K562 (cell line): ENCODE data around the gene SPATA12.

ENCODE experiments used
- CBX3 ChIP-seq, 2 experiments: IDR thresholded peaks; 1 replicate in 1 of 2; 2 replicates in 1 of 2; pipeline ENCODE4 v1.6.1; 2012; ENCODE audit warnings: inconsistent platforms in 2 of 2, low read length in 2 of 2, borderline replicate concordance in 1 of 2, control low read depth in 1 of 2
- EZH2 ChIP-seq: IDR thresholded peaks from 2 replicates; pipeline ENCODE4 v1.6.1; 2012; ENCODE audit warnings: low read depth, mild to moderate bottlenecking, inconsistent platforms, low read length, borderline replicate concordance
- MAFK ChIP-seq: IDR thresholded peaks from 2 replicates; pipeline ENCODE4 v1.6.1; 2011; ENCODE audit warnings: low read length, improper control_type of control experiment
- MAZ ChIP-seq, 2 experiments: fragments of 450-650 bp in 1 of 2; sonication (generic) in 1 of 2; formaldehyde crosslinking; IDR thresholded peaks in 1 of 2; conservative IDR thresholded peaks in 1 of 2; 2 replicates each; pipeline versions ENCODE4 v1.4.0 to v1.5.0; 2020; ENCODE audit warnings: mild to moderate bottlenecking in 1 of 2, missing genetic modification reagents in 1 of 2
- NBN ChIP-seq: fragments of 450-650 bp; IDR thresholded peaks from 2 replicates; pipeline ENCODE4 v1.6.1; 2016; ENCODE audit warnings: low read depth, mild to moderate bottlenecking
- POLR2A ChIP-seq: fragments of 450-650 bp; conservative IDR thresholded peaks from 2 replicates; pipeline ENCODE4 v1.6.1; 2016
- SRSF3 ChIP-seq: fragments of 200-400 bp; formaldehyde crosslinking; IDR thresholded peaks from 2 replicates; pipeline ENCODE4 v1.6.1; 2016; ENCODE audit warnings: mild to moderate bottlenecking, low read length, moderate library complexity; ENCODE audit not compliant: insufficient read depth
- TF ChIP-seq, protein P1 (sequence below): fragments of 450-650 bp; IDR thresholded peaks from 2 replicates; pipeline ENCODE4 v1.6.1; 2017; ENCODE audit warnings: antibody characterized with exemption, mild to moderate bottlenecking
- TF ChIP-seq, protein P2 (sequence below), 3 experiments: IDR thresholded peaks in 2 of 3; conservative IDR thresholded peaks in 1 of 3; 2 replicates each; pipeline ENCODE4 v1.5.1; 2011 to 2012; ENCODE audit warnings: low read length in 3 of 3, mild to moderate bottlenecking in 3 of 3, control low read depth in 2 of 3, improper control_type of control experiment in 1 of 3, inconsistent platforms in 1 of 3, low read depth in 1 of 3, mixed read lengths in 1 of 3, moderate library complexity in 1 of 3; ENCODE audit not compliant: insufficient read depth in 2 of 3
- TF ChIP-seq, protein P3 (sequence below): sonication (generic); formaldehyde crosslinking; IDR thresholded peaks from 2 replicates; pipeline ENCODE4 v1.8.0; 2022; ENCODE audit warnings: missing genetic modification reagents, mild to moderate bottlenecking, moderate library complexity, borderline replicate concordance
- TF ChIP-seq, protein P4 (sequence below), 2 experiments: fragments of 450-650 bp; IDR thresholded peaks; 2 replicates each; pipeline ENCODE4 v1.6.1; 2016; ENCODE audit warnings: mild to moderate bottlenecking in 2 of 2, borderline replicate concordance in 1 of 2, low read depth in 1 of 2, moderate library complexity in 1 of 2

DNA sequence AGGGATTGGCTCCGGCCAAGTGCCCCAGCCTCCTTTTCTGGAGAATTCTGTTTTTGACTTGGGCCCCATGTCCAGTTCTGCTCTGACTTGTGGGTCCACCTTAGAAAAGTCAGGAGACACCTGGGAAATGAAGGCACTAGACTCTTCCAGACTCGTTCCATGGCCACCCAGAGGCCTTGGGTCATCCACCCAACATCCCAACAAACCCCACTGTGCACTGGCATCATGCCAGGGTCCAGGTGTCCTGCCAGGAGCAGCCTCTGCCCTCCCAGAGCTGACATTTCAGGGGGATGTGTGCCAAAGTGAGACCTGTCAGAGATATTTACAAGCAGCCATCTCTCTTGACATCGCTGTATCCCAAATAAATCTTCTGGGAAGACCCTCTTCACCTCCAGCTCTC lies 13.2 kb downstream of the SPATA12 start:
- TF ChIP-seq, protein P1, sequence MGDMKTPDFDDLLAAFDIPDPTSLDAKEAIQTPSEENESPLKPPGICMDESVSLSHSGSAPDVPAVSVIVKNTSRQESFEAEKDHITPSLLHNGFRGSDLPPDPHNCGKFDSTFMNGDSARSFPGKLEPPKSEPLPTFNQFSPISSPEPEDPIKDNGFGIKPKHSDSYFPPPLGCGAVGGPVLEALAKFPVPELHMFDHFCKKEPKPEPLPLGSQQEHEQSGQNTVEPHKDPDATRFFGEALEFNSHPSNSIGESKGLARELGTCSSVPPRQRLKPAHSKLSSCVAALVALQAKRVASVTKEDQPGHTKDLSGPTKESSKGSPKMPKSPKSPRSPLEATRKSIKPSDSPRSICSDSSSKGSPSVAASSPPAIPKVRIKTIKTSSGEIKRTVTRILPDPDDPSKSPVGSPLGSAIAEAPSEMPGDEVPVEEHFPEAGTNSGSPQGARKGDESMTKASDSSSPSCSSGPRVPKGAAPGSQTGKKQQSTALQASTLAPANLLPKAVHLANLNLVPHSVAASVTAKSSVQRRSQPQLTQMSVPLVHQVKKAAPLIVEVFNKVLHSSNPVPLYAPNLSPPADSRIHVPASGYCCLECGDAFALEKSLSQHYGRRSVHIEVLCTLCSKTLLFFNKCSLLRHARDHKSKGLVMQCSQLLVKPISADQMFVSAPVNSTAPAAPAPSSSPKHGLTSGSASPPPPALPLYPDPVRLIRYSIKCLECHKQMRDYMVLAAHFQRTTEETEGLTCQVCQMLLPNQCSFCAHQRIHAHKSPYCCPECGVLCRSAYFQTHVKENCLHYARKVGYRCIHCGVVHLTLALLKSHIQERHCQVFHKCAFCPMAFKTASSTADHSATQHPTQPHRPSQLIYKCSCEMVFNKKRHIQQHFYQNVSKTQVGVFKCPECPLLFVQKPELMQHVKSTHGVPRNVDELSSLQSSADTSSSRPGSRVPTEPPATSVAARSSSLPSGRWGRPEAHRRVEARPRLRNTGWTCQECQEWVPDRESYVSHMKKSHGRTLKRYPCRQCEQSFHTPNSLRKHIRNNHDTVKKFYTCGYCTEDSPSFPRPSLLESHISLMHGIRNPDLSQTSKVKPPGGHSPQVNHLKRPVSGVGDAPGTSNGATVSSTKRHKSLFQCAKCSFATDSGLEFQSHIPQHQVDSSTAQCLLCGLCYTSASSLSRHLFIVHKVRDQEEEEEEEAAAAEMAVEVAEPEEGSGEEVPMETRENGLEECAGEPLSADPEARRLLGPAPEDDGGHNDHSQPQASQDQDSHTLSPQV, result no peak
- TF ChIP-seq, protein P2, sequence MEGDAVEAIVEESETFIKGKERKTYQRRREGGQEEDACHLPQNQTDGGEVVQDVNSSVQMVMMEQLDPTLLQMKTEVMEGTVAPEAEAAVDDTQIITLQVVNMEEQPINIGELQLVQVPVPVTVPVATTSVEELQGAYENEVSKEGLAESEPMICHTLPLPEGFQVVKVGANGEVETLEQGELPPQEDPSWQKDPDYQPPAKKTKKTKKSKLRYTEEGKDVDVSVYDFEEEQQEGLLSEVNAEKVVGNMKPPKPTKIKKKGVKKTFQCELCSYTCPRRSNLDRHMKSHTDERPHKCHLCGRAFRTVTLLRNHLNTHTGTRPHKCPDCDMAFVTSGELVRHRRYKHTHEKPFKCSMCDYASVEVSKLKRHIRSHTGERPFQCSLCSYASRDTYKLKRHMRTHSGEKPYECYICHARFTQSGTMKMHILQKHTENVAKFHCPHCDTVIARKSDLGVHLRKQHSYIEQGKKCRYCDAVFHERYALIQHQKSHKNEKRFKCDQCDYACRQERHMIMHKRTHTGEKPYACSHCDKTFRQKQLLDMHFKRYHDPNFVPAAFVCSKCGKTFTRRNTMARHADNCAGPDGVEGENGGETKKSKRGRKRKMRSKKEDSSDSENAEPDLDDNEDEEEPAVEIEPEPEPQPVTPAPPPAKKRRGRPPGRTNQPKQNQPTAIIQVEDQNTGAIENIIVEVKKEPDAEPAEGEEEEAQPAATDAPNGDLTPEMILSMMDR (IDR thresholded peaks at IDR 0.05 in 2 of 3, conservative IDR thresholded peaks at IDR 0.05 in 1 of 3; ENCODE audit: insufficient read depth in 2 of 3, low read depth in 1 of 3, low read length in 3 of 3), result no peak
- TF ChIP-seq POLR2A (no peak), SRSF3 (no peak), CBX3 (IDR thresholded peaks at IDR 0.05; ENCODE audit: borderline replicate concordance in 1 of 2, low read length in 2 of 2) (no peak), NBN (no peak), EZH2 (no peak), MAZ (CRISPR knock-in tag; conservative IDR thresholded peaks at IDR 0.05 in 1 of 2, IDR thresholded peaks at IDR 0.05 in 1 of 2) (no peak), MAFK (no peak)
- TF ChIP-seq, protein P3, sequence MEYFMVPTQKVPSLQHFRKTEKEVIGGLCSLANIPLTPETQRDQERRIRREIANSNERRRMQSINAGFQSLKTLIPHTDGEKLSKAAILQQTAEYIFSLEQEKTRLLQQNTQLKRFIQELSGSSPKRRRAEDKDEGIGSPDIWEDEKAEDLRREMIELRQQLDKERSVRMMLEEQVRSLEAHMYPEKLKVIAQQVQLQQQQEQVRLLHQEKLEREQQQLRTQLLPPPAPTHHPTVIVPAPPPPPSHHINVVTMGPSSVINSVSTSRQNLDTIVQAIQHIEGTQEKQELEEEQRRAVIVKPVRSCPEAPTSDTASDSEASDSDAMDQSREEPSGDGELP (CRISPR knock-in tag), result no peak
- TF ChIP-seq, protein P4, sequence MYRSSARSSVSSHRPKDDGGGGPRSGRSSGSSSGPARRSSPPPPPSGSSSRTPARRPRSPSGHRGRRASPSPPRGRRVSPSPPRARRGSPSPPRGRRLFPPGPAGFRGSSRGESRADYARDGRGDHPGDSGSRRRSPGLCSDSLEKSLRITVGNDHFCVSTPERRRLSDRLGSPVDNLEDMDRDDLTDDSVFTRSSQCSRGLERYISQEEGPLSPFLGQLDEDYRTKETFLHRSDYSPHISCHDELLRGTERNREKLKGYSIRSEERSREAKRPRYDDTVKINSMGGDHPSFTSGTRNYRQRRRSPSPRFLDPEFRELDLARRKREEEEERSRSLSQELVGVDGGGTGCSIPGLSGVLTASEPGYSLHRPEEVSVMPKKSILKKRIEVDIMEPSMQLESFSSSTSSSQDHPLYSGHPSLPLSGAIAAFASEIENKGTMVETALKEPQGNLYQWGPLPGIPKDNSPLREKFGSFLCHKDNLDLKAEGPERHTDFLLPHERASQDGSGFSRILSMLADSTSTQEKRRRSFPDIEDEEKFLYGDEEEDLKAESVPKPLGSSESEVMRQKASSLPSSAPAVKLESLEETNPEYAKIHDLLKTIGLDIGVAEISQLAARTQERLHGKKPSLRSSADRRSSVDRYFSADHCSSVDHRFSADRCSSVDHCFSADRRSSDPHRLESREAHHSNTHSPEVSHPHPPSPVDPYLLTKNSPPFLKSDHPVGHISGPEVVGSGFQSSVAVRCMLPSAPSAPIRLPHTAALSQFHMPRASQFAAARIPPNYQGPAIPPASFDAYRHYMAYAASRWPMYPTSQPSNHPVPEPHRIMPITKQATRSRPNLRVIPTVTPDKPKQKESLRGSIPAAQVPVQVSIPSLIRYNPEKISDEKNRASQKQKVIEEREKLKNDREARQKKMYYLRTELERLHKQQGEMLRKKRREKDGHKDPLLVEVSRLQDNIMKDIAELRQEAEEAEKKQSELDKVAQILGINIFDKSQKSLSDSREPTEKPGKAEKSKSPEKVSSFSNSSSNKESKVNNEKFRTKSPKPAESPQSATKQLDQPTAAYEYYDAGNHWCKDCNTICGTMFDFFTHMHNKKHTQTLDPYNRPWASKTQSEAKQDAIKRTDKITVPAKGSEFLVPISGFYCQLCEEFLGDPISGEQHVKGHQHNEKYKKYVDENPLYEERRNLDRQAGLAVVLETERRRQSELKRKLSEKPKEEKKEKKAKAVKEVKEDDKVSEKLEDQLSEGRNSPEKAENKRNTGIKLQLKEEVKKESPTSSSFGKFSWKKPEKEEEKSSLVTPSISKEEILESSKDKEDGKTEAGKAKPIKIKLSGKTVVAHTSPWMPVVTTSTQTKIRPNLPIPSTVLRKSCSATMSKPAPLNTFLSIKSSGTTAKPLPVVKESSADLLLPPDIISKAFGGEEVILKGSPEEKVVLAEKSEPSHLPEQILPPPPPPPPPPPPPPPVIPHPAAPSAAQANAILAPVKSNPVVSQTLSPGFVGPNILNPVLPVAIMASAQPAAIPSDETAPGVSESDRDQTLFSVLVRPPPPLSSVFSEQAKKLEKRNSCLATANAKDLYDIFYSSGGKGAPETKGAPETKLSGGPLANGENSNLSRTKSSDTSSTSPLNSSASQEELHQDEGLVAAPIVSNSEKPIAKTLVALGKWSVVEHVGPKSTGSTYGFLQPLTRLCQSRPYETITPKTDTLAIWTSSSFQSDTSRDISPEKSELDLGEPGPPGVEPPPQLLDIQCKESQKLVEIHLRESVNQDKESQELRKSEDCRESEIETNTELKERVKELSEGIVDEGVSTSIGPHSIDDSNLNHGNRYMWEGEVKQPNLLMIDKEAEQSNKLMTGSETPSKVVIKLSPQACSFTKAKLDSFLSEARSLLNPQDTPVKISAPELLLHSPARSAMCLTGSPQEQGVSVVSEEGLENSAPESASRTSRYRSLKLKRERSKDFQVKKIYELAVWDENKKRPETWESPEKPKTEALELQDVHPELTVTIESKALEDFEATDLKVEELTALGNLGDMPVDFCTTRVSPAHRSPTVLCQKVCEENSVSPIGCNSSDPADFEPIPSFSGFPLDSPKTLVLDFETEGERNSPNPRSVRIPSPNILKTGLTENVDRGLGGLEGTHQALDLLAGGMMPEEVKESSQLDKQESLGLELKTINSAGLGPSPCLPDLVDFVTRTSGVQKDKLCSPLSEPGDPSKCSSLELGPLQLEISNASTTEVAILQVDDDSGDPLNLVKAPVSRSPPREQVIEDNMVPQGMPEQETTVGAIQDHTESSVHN (IDR thresholded peaks at IDR 0.05; ENCODE audit: borderline replicate concordance in 1 of 2, low read depth in 1 of 2), result no peak
